ENCODE data around the gene CCDC180. TPM values are rescaled to one million over a fixed set of nuclear protein-coding genes. Genes with fewer than 3 reads are reported as not detected.
A peak's percentile ranks its signal among the peaks of the same experiment; 100 is the strongest.

Gene CCDC180
- total and polyA plus RNA-seq, 9 of the 15 experiments (the other 6 are each of a cell fraction or from before 2014, with no cell fraction given) = 0.56 to 4.2 (median 2.5) TPM

GRCh38 chr9:97292200-97292599 is 15.3 kb upstream of the CCDC180 start (continued):
- no peak for TF ChIP-seq POLR3G (IDR thresholded peaks at IDR 0.05; ENCODE audit: extremely low read depth, insufficient read length, insufficient replicate concordance)
- no peak for TF ChIP-seq FOSL1 (tag; conservative IDR thresholded peaks at IDR 0.05)
- peak; percentile 78; the same call in 1 of the 2 replicates for TF ChIP-seq ESRRA (IDR thresholded peaks at IDR 0.05; ENCODE audit: borderline replicate concordance, low read depth)
- no peak for TF ChIP-seq PRPF4 (IDR thresholded peaks at IDR 0.05; ENCODE audit: insufficient read depth, low read depth, low read length, poor library complexity, severe bottlenecking)
- TF ChIP-seq ZNF592 (IDR thresholded peaks at IDR 0.05) = no peak
- TF ChIP-seq FOXA1 (IDR thresholded peaks at IDR 0.05; ENCODE audit: borderline replicate concordance) = no peak
- no peak for TF ChIP-seq ZNF143 (CRISPR knock-in tag; IDR thresholded peaks at IDR 0.05)
- no peak for TF ChIP-seq SRF (CRISPR knock-in tag; IDR thresholded peaks at IDR 0.05)
- peak; percentile 67; the same call in 1 of the 2 replicates for TF ChIP-seq ADNP (tag; IDR thresholded peaks at IDR 0.05)
- no peak for TF ChIP-seq MAFF (IDR thresholded peaks at IDR 0.05; ENCODE audit: low read length)
- no peak for TF ChIP-seq ATF1 (CRISPR knock-in tag; IDR thresholded peaks at IDR 0.05)
- TF ChIP-seq ATF1 (tag; IDR thresholded peaks at IDR 0.05) = no peak
- TF ChIP-seq PRMT5 (CRISPR knock-in tag; IDR thresholded peaks at IDR 0.05) = no peak

All from K562 (cell line).